PC-9 (cell line): Measurements from ENCODE around the gene TMEM52B.

Experiments
- EZH2 ChIP-seq: fragments of 200-600 bp; sonication (generic); IDR thresholded peaks from 2 replicates; pipeline ENCODE4 v1.8.0; 2017; ENCODE audit warnings: antibody characterized with exemption, low read depth
- TF ChIP-seq, protein P1 (sequence below): fragments of 200-600 bp; sonication (generic); conservative IDR thresholded peaks from 2 replicates; pipeline ENCODE4 v1.6.1; 2017; ENCODE audit warnings: mixed run types, antibody characterized with exemption, mild to moderate bottlenecking, moderate library complexity

DNA sequence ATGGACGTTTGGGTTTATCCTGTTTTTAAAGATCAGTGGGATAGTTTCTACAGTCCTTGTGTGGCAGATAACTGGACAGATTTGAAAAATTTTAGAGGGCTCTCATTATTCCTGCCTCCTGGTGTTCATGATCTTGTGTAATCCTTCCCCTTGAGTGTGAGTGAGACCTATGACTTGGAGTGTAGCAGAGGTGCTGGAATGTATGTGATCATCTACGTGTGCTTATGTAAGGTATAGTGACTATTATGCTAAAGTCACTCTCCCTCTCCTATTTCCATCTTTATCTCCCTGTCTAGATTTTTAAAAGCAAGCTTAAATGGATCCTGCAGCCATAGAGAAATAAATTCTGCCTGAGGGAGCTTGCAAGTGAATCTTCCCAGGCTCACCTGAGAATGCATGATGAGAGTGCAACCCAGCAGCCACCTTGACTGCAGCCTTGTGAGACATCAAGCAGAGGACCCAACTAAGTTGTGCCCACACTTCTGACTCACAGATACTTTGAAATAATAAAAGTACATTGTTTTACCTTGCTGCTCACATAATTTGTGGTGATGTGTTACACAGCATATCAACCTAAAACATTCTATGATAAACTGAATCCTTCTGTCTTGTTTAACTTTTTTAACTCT lies 3.7 kb upstream of the TMEM52B start:
- no peak for TF ChIP-seq EZH2
- TF ChIP-seq, protein P1, sequence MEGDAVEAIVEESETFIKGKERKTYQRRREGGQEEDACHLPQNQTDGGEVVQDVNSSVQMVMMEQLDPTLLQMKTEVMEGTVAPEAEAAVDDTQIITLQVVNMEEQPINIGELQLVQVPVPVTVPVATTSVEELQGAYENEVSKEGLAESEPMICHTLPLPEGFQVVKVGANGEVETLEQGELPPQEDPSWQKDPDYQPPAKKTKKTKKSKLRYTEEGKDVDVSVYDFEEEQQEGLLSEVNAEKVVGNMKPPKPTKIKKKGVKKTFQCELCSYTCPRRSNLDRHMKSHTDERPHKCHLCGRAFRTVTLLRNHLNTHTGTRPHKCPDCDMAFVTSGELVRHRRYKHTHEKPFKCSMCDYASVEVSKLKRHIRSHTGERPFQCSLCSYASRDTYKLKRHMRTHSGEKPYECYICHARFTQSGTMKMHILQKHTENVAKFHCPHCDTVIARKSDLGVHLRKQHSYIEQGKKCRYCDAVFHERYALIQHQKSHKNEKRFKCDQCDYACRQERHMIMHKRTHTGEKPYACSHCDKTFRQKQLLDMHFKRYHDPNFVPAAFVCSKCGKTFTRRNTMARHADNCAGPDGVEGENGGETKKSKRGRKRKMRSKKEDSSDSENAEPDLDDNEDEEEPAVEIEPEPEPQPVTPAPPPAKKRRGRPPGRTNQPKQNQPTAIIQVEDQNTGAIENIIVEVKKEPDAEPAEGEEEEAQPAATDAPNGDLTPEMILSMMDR: no peak
